Stimulated activated CD4-positive, alpha-beta T cell treated with anti-CD3 and anti-CD28 coated beads, TNF-alpha, amount 100 ng/mL, for 48 hours (primary cell): Measurements from ENCODE around the gene USP43.
"Not testable (repeated sequence)": the region's sequence is repeated elsewhere in the genome, so short reads cannot be mapped to it uniquely, and the experiment has no call there.

Experiments
- DNase-seq, 3 donors: peaks; one replicate each; pipeline ENCODE4 v3.0.0-alpha.2; 2020; ENCODE audit warnings: low read depth in 3 of 3

Gene USP43

GRCh38 chr17:9663511-9663910 lies 18.2 kb downstream of the USP43 start:
- not testable (repeated sequence) for DNase-seq

- no peak for DNase-seq
Measured at GRCh38 chr17:9666461-9667050, 21.2 kb downstream of the USP43 start.

GRCh38 chr17:9668517-9668916 lies 23.2 kb downstream of the USP43 start:
- DNase-seq, result no peak

GRCh38 chr17:9669551-9670008 lies 24.3 kb downstream of the USP43 start:
- no peak for DNase-seq

GRCh38 chr17:9670596-9670995 lies 25.3 kb downstream of the USP43 start:
- no peak for DNase-seq

GRCh38 chr17:9671559-9671958 lies 26.2 kb downstream of the USP43 start:
- DNase-seq, result no peak

GRCh38 chr17:9672266-9672665 lies 26.9 kb downstream of the USP43 start:
- DNase-seq, result no peak

- DNase-seq, result no peak
Measured at GRCh38 chr17:9672691-9673090, 27.4 kb downstream of the USP43 start.

GRCh38 chr17:9676084-9676483 lies 30.8 kb downstream of the USP43 start:
- no peak for DNase-seq

GRCh38 chr17:9676820-9677310 lies 31.5 kb downstream of the USP43 start:
- DNase-seq, result peak in 2 of 3 donors; percentile 3 to 18

GRCh38 chr17:9677411-9677810 lies 32.1 kb downstream of the USP43 start:
- no peak for DNase-seq

GRCh38 chr17:9677896-9678295 lies 32.6 kb downstream of the USP43 start:
- DNase-seq, result no peak

GRCh38 chr17:9684955-9685621 lies 39.8 kb downstream of the USP43 start:
- no peak for DNase-seq

- DNase-seq, result no peak
Measured at GRCh38 chr17:9693755-9694154, 48.4 kb downstream of the USP43 start.

- DNase-seq, result no peak
Measured at GRCh38 chr17:9696279-9697044, 51.1 kb downstream of the USP43 start.

- DNase-seq, result no peak
Measured at GRCh38 chr17:9700136-9700535, 54.8 kb downstream of the USP43 start.

GRCh38 chr17:9700754-9701476 lies 55.6 kb downstream of the USP43 start:
- DNase-seq, result no peak

GRCh38 chr17:9702482-9702881 lies 57.2 kb downstream of the USP43 start:
- DNase-seq, result no peak

- no peak for DNase-seq
Measured at GRCh38 chr17:9702914-9703780, 57.8 kb downstream of the USP43 start.

GRCh38 chr17:9703781-9704082 lies 58.4 kb downstream of the USP43 start:
- no peak for DNase-seq

GRCh38 chr17:9705745-9706144 lies 60.4 kb downstream of the USP43 start:
- no peak for DNase-seq
